Measurements from ENCODE around the gene SERPINA9.
"Not testable (repeated sequence)": the region's sequence is repeated elsewhere in the genome, so short reads cannot be mapped to it uniquely, and the experiment has no call there.

Gene SERPINA9

DNA sequence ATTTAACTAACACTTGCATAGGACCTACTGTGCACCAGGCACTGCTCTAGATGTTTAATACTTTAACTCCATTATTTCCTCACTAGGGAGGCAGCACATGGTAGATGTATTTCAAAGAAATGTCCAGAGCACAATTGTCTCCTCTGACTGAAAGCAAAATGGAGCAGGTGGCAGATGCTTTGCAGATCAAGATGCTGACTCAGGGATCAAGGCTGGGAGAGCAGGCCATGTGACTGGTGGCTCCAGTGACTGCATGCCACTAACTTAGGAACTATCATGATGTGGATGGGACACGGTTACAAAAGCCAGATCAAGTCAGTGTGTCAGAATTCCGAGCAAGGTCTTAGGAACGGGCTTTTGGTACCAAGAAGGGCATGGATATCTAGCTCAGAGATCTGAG is 51.6 kb downstream of the SERPINA9 start:
- no peak for DNase-seq (ENCODE audit: low read depth in 2 of 2)

DNA sequence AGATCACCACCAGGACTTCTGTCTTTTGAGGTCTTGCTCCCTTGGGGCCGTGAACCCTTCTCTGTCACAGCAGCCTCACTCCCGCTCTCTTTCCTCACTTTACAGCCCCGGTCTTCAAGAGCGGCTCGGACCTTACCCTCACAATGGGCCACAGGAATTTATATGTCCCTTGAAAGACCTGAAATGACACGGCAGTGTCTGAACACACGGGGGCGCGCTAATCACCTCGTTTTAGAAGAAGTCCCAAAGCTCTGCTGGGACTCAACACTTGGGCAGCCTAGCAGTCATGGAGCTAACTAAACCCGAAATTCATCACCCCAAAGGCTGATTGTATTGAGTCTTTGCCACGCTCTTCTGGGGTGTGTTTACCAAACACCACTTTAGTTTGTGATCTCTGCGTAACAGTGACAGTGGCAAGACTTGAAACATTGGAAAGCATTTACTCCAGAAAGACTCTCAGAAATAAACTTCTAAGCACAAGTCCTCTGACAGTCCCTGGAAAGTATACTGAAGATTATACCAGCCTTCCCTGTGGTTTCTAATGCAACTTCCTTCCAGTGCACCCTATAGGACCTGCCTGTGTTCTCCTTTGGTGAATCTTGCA is 52.4 kb downstream of the SERPINA9 start:
- DNase-seq (ENCODE audit: low read depth in 2 of 2) = peak; percentile 29 to 40

DNA sequence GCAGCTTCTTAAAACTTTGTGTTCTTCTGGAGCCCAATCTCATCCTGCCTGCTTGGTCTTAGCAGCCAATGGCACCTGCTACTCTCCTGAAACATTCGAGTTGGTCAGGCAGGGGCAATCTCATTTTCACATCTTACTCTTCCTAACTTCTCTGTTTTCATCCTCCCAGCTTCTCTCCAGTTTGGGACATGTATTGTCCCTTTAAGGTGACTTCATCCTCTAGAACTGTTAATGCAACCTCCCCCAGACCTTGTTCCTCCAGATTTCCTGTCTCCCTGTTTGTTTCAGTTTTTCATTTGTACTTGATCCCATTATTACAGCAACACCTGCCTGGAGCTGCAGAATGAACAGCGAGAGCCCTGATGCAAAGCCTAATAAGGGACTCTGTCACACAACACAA is 54.7 kb downstream of the SERPINA9 start:
- no peak for DNase-seq (ENCODE audit: low read depth in 2 of 2)

DNA sequence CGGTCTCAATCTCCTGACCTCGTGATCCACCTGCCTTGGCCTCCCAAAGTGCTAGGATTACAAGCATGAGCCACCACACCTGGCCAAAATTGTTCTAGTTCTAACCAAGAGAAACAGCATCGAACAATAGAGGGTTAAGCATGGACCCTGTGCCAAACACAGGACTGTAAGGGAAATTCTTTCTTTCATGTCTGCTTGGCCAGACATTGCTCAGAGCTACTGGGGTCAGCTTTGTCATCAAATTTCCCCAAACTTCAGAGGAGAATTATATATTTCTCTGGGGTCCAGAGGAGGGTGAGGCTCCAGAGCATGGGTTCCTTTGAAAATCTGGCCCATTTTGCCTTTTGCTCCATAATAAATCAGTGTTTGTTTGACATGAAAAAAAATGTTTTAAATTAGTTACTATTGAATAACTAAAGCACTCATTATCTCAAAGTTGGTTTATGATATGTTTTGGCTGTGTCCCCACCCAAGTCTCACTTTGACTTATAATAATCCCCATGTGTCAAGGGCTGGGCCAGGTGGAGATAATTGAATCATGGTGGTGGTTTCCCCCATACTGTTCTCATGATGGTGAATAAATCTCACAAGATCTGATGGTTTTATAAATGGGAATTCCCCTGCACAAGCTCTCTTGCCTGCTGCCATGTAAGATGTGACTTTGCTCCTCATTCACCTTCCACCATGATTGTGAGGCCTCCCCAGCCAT is 58.3 kb downstream of the SERPINA9 start:
- not testable (repeated sequence) for DNase-seq (ENCODE audit: low read depth in 2 of 2)
